A204.1 (cell line): ENCODE data around the gene CNOT9.

Experiments used
- FAIRE-seq: peaks from 2 replicates; lab custom pipeline; 2012; peaks lifted over from hg19 to GRCh38; lab: Jason Lieb, UNC

CNOT9 gene

DNA sequence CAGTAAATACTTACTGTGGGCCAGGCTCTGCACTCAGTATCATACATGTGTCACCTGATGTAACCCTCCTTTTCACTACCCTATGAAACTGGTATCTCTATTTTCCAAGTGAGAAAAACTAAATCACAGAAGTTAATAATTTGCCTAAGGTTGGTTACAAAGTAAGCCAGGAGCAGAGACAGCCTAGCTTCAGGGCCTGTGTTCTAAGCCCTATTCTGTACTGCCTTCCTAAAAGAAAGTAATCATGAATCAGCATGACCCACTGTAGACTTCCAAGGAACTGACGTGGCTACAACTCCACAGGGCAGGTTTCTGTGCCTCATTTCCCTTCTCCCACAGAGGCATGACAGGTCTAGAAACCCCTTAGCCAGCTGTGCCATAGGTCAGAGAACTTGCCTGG lies 76.5 kb downstream of the CNOT9 start:
- no peak for FAIRE-seq
